Renal pelvis (tissue), 4 donors: ENCODE measurements around the gene C2. TPM values are rescaled to one million over a fixed set of nuclear protein-coding genes. Genes with fewer than 3 reads are reported as not detected.
A peak's percentile ranks its signal among the peaks of the same experiment; 100 is the strongest.

Source experiments
- DNase-seq: peaks from one replicate; pipeline ENCODE4 v3.0.0-alpha.2; 2013
- polyA plus RNA-seq, 3 donors: library from polyadenylated mRNA; unstranded; fragments of 120-200 nt; gene quantifications; one replicate each; pipeline ENCODE4 v1.2.1, GENCODE V29; 2013; ENCODE audit not compliant: insufficient read length in 3 of 3

Gene C2
- polyA plus RNA-seq, 3 donors, result 3.3 to 4.8 (median 4.5) TPM

GRCh38 chr6:31952140-31952805 is 24.8 kb downstream of the C2 start:
- DNase-seq, result peak; percentile 51

GRCh38 chr6:31952890-31953289 is 25.4 kb downstream of the C2 start:
- no peak for DNase-seq

GRCh38 chr6:31954511-31954910 is 27.0 kb downstream of the C2 start:
- DNase-seq, result no peak

- no peak for DNase-seq
Observed at GRCh38 chr6:31956796-31957195, 29.3 kb downstream of the C2 start.

GRCh38 chr6:31958412-31958740 is 30.9 kb downstream of the C2 start:
- no peak for DNase-seq

GRCh38 chr6:31958741-31959739 is 31.5 kb downstream of the C2 start, which contains the start of the genes NELFE and SKIC2:
Gene NELFE, minus strand, starts transcription at chr6:31958971. Its CDS starts 525 bp downstream, at chr6:31958446.
Gene SKIC2, plus strand, starts transcription at chr6:31959175. Its CDS starts 18 bp downstream, at chr6:31959193.
- DNase-seq, result peak; percentile 97

GRCh38 chr6:31961616-31962015 is 34.1 kb downstream of the C2 start:
- no peak for DNase-seq

- DNase-seq, result no peak
Observed at GRCh38 chr6:31963921-31964320, 36.4 kb downstream of the C2 start.

- no peak for DNase-seq
Observed at GRCh38 chr6:31965700-31966099, 38.2 kb downstream of the C2 start.

GRCh38 chr6:31966506-31966905 is 39.0 kb downstream of the C2 start:
- no peak for DNase-seq

GRCh38 chr6:31966997-31967925 is 39.7 kb downstream of the C2 start:
- no peak for DNase-seq

GRCh38 chr6:31967926-31968320 is 40.4 kb downstream of the C2 start:
- no peak for DNase-seq

GRCh38 chr6:31968326-31968725 is 40.8 kb downstream of the C2 start:
- no peak for DNase-seq

GRCh38 chr6:31968791-31969711 is 41.5 kb downstream of the C2 start:
- no peak for DNase-seq

GRCh38 chr6:31969712-31970603 is 42.4 kb downstream of the C2 start:
- DNase-seq, result no peak

- no peak for DNase-seq
Observed at GRCh38 chr6:31970604-31971271, 43.2 kb downstream of the C2 start.

GRCh38 chr6:31971279-31971992 is 43.9 kb downstream of the C2 start:
- DNase-seq, result no peak

GRCh38 chr6:31971993-31972708 is 44.6 kb downstream of the C2 start, which contains the start of gene DXO:
Gene DXO, minus strand, starts transcription at chr6:31972138. Its CDS starts 463 bp downstream, at chr6:31971675.
- DNase-seq, result peak; percentile 98
